H1 (cell line): ENCODE results near the gene PCDH9. TPM values are rescaled to one million over a fixed set of nuclear protein-coding genes. Genes with fewer than 3 reads are reported as not detected.

Experiments used
- CTCF ChIA-PET: fragments of 300-600 bp; sonication (Branson Sonifier 250); formaldehyde crosslinking; loops from one replicate; lab custom pipeline; 2021; ENCODE audit not compliant: partially characterized antibody; lab: Charles Lee
- POLR2A ChIA-PET: fragments of 300-600 bp; sonication (Branson Sonifier 250); formaldehyde crosslinking; loops from one replicate; lab custom pipeline; 2021; ENCODE audit warnings: inconsistent platforms; ENCODE audit not compliant: partially characterized antibody; lab: Charles Lee
- DNase-seq, 2 experiments: peaks; one replicate each; pipeline versions ENCODE4 v3.0.0 to v3.0.0-alpha.2; 2010 to 2022; ENCODE audit warnings: low spot score in 2 of 2, low read depth in 1 of 2, mixed read lengths in 1 of 2
- FAIRE-seq: peaks from 2 replicates; lab custom pipeline; 2011; peaks lifted over from hg19 to GRCh38; lab: Jason Lieb, UNC
- H2AFZ ChIP-seq: 2 replicates; pipeline ENCODE4 v1.8.1; 2012; ENCODE audit warnings: low read length, inconsistent platforms
- H2AK5ac ChIP-seq: 2 replicates; pipeline ENCODE4 v1.6.1; 2013; ENCODE audit warnings: low read depth, low read length
- H2BK120ac ChIP-seq: replicated peaks from 2 replicates; pipeline ENCODE3; 2013; ENCODE audit warnings: low read depth, low read length, inconsistent platforms
- H2BK12ac ChIP-seq: 2 replicates; pipeline ENCODE4 v1.6.1; 2013; ENCODE audit warnings: low read depth, low read length
- H2BK15ac ChIP-seq: 2 replicates; pipeline ENCODE4 v1.6.1; 2013; ENCODE audit warnings: low read length
- H2BK20ac ChIP-seq: 2 replicates; pipeline ENCODE4 v1.6.1; 2013; ENCODE audit warnings: low read length
- H2BK5ac ChIP-seq: 2 replicates; pipeline ENCODE4 v1.6.1; 2013; ENCODE audit warnings: low read depth, low read length
- H3K14ac ChIP-seq: 2 replicates; pipeline ENCODE4 v1.6.1; 2013; ENCODE audit warnings: inconsistent platforms; ENCODE audit not compliant: insufficient read length
- H3K18ac ChIP-seq: 2 replicates; pipeline ENCODE4 v1.6.1; 2013; ENCODE audit warnings: low read length; ENCODE audit errors: extremely low read depth
- H3K23ac ChIP-seq: 2 replicates; pipeline ENCODE4 v1.6.1; 2013; ENCODE audit warnings: inconsistent platforms; ENCODE audit not compliant: insufficient read length
- H3K23me2 ChIP-seq: 2 replicates; pipeline ENCODE4 v1.6.1; 2013; ENCODE audit warnings: low read depth, low read length
- H3K27ac ChIP-seq: 2 replicates; pipeline ENCODE4 v1.6.1; 2011; ENCODE audit warnings: low read depth, low read length, inconsistent platforms
- H3K27me3 ChIP-seq, 4 experiments: replicated peaks in 1 of 4; 1 replicate in 1 of 4; 2 replicates in 3 of 4; pipeline versions ENCODE4 v1.6.1 to v1.8.1; 2011 to 2013; ENCODE audit warnings: low read length in 3 of 4, mild to moderate bottlenecking in 3 of 4, inconsistent platforms in 2 of 4, mixed read lengths in 2 of 4, moderate library complexity in 1 of 4; ENCODE audit not compliant: control insufficient read depth in 3 of 4, insufficient read depth in 3 of 4; ENCODE audit errors: extremely low read depth in 1 of 4
- H3K36me3 ChIP-seq, 4 experiments: 2 replicates each; pipeline versions ENCODE4 v1.6.1 to v1.8.1; 2011 to 2013; ENCODE audit warnings: mild to moderate bottlenecking in 4 of 4, low read length in 3 of 4, moderate library complexity in 2 of 4, control low read depth in 1 of 4, inconsistent platforms in 1 of 4; ENCODE audit not compliant: insufficient read depth in 4 of 4, control insufficient read depth in 2 of 4
- H3K4ac ChIP-seq: replicated peaks from 2 replicates; pipeline ENCODE3; 2013; ENCODE audit warnings: low read length, low read depth, mixed read lengths, inconsistent platforms; ENCODE audit not compliant: insufficient read length
- H3K4me1 ChIP-seq, 4 experiments: replicated peaks in 1 of 4; 1 replicate in 1 of 4; 2 replicates in 3 of 4; pipeline versions ENCODE4 v1.6.1 to v1.8.1; 2011 to 2013; ENCODE audit warnings: low read length in 3 of 4, inconsistent platforms in 2 of 4, mixed read lengths in 1 of 4; ENCODE audit not compliant: insufficient read depth in 4 of 4, control insufficient read depth in 3 of 4
- H3K4me2 ChIP-seq, 2 experiments: 2 replicates each; pipeline versions ENCODE4 v1.6.1 to v1.8.1; 2011 to 2013; ENCODE audit warnings: low read depth in 2 of 2, low read length in 2 of 2, control low read depth in 1 of 2, inconsistent platforms in 1 of 2, mild to moderate bottlenecking in 1 of 2; ENCODE audit not compliant: insufficient read depth in 1 of 2
- H3K4me3 ChIP-seq, 4 experiments: fragments of 200-600, 300-600 bp in 1 of 4; sonication (generic), shearing (Covaris generic), sonication (Bioruptor Twin) in 1 of 4; 2 replicates each; pipeline versions ENCODE4 v1.5.1 to v1.8.1; 2011 to 2016; ENCODE audit warnings: low read length in 4 of 4, low read depth in 3 of 4, control low read depth in 2 of 4, inconsistent platforms in 2 of 4, mild to moderate bottlenecking in 2 of 4, mixed read lengths in 1 of 4, moderate library complexity in 1 of 4; ENCODE audit not compliant: insufficient read depth in 2 of 4; ENCODE audit errors: extremely low read depth in 1 of 4
- H3K56ac ChIP-seq: replicated peaks from 2 replicates; pipeline ENCODE3; 2013; ENCODE audit warnings: low read depth, mild to moderate bottlenecking, mixed read lengths, low read length, inconsistent platforms; ENCODE audit not compliant: insufficient read length
- H3K79me1 ChIP-seq: 2 replicates; pipeline ENCODE4 v1.6.1; 2013; ENCODE audit warnings: low read depth, low read length, control low read depth
- H3K79me2 ChIP-seq, 2 experiments: 2 replicates each; pipeline versions ENCODE4 v1.6.1 to v1.8.1; 2012 to 2013; ENCODE audit warnings: low read length in 2 of 2, mild to moderate bottlenecking in 2 of 2, inconsistent platforms in 1 of 2; ENCODE audit not compliant: insufficient read depth in 2 of 2, control insufficient read depth in 1 of 2
- H3K9ac ChIP-seq, 4 experiments: replicated peaks in 1 of 4; 1 replicate in 1 of 4; 2 replicates in 3 of 4; pipeline versions ENCODE4 v1.6.1 to v1.8.1; 2011 to 2013; ENCODE audit warnings: low read depth in 3 of 4, low read length in 3 of 4, control low read depth in 2 of 4, mild to moderate bottlenecking in 2 of 4, moderate library complexity in 2 of 4, inconsistent platforms in 1 of 4; ENCODE audit errors: extremely low read depth in 1 of 4
- H3K9me3 ChIP-seq, 2 experiments: 2 replicates each; pipeline versions ENCODE4 v1.6.1 to v1.8.1; 2012 to 2013; ENCODE audit warnings: mild to moderate bottlenecking in 2 of 2, moderate library complexity in 2 of 2, control low read depth in 1 of 2, inconsistent platforms in 1 of 2, low read depth in 1 of 2, low read length in 1 of 2, mixed read lengths in 1 of 2; ENCODE audit not compliant: insufficient read depth in 2 of 2
- H4K20me1 ChIP-seq, 2 experiments: replicated peaks in 1 of 2; 2 replicates each; pipeline versions ENCODE3 to v1.8.1; 2011 to 2013; ENCODE audit warnings: inconsistent platforms in 2 of 2, low read length in 2 of 2, mild to moderate bottlenecking in 1 of 2; ENCODE audit not compliant: insufficient read depth in 2 of 2, control insufficient read depth in 1 of 2
- H4K5ac ChIP-seq: 2 replicates; pipeline ENCODE4 v1.6.1; 2013; ENCODE audit warnings: low read length, low read depth, mixed read lengths, inconsistent platforms; ENCODE audit not compliant: insufficient read length
- H4K8ac ChIP-seq: 2 replicates; pipeline ENCODE4 v1.8.0; 2013; ENCODE audit warnings: mild to moderate bottlenecking, moderate library complexity, low read length, inconsistent platforms; ENCODE audit not compliant: insufficient read depth; ENCODE audit errors: extremely low read depth
- H4K91ac ChIP-seq: replicated peaks from 2 replicates; pipeline ENCODE3; 2013; ENCODE audit warnings: low read length, mixed read lengths, inconsistent platforms; ENCODE audit not compliant: insufficient read length
- ASH2L ChIP-seq: fragments of 200-600, 300-600 bp; sonication (generic); IDR thresholded peaks from one replicate; pipeline ENCODE4 v1.7.1; 2017; ENCODE audit warnings: low read length
- BCL11A ChIP-seq, 2 experiments: IDR thresholded peaks; one replicate each; pipeline ENCODE4 v1.6.1; 2011; ENCODE audit warnings: low read depth in 2 of 2, low read length in 2 of 2, mild to moderate bottlenecking in 2 of 2
- CTBP2 ChIP-seq: IDR thresholded peaks from 2 replicates; pipeline ENCODE4 v1.7.0; 2011; ENCODE audit warnings: borderline replicate concordance, mild to moderate bottlenecking, moderate library complexity, mixed read lengths, low read length; ENCODE audit not compliant: insufficient read depth, insufficient read length
- EP300 ChIP-seq, 2 experiments: IDR thresholded peaks; 1 replicate in 1 of 2; 2 replicates in 1 of 2; pipeline ENCODE4 v1.6.1; 2011 to 2012; ENCODE audit warnings: low read depth in 2 of 2, low read length in 2 of 2, mild to moderate bottlenecking in 2 of 2, borderline replicate concordance in 1 of 2, inconsistent platforms in 1 of 2, moderate library complexity in 1 of 2
- KDM5A ChIP-seq: fragments of 200-600 bp; IDR thresholded peaks from 2 replicates; pipeline ENCODE4 v1.7.1; 2012; ENCODE audit warnings: mild to moderate bottlenecking, low read length, inconsistent platforms, mixed read lengths
- NANOG ChIP-seq: IDR thresholded peaks from 2 replicates; pipeline ENCODE4 v1.6.1; 2011; ENCODE audit warnings: low read length, low read depth, mild to moderate bottlenecking, inconsistent platforms; ENCODE audit not compliant: insufficient read depth, poor library complexity, severe bottlenecking
- NRF1 ChIP-seq: IDR thresholded peaks from 2 replicates; pipeline ENCODE4 v1.6.1; 2011; ENCODE audit warnings: mild to moderate bottlenecking, low read depth, low read length, improper control_type of control experiment
- RBBP5 ChIP-seq: IDR thresholded peaks from 2 replicates; pipeline ENCODE4 v1.7.1; 2012; ENCODE audit warnings: low read depth, mild to moderate bottlenecking, inconsistent platforms, low read length, moderate library complexity, borderline replicate concordance
- TBP ChIP-seq: IDR thresholded peaks from 2 replicates; pipeline ENCODE4 v1.6.1; 2011; ENCODE audit warnings: low read depth, low read length, improper control_type of control experiment
- WGBS, 2 experiments: shearing (Covaris generic) in 1 of 2; methylation state at CpG; one replicate each; pipeline versions ENCODE4 v1.1.6 to v1.1.7; 2013 to 2015; ENCODE audit warnings: low lambda C conversion rate in 2 of 2, mixed read lengths in 2 of 2, inconsistent platforms in 1 of 2, low coverage in 1 of 2, missing lambda C conversion rate in 1 of 2; ENCODE audit not compliant: insufficient replicate concordance in 2 of 2, insufficient coverage in 1 of 2, insufficient read length in 1 of 2; ENCODE audit errors: extremely low coverage in 1 of 2, missing lambda C conversion rate in 1 of 2; 5-methylcytosine and 5-hydroxymethylcytosine counted together
- polyA plus RNA-seq, 7 experiments: library from polyadenylated mRNA; depleted of rRNA in 3 of 7; stranded (reverse) in 5 of 7; unstranded in 2 of 7; fragments of >200 nt in 5 of 7; fragments of 200-250 nt in 2 of 7; gene quantifications; 1 replicate in 5 of 7; 2 replicates in 1 of 7; 4 replicates in 1 of 7; pipeline versions ENCODE4 v1.2.1 to v1.2.3, GENCODE V29; 2011 to 2013; ENCODE audit warnings: missing spikeins in 2 of 7, mixed read lengths in 2 of 7
- total RNA-seq: library from RNA; stranded (reverse); fragmentation: NEBNext Ultra II Directional; extraction: Animal tissue kit (Norgen Biotek cat#: 25700); gene quantifications from 2 replicates; pipeline ENCODE4 v1.2.1, GENCODE V29; 2021
- TF ChIP-seq, protein P1 (sequence below): IDR thresholded peaks from 2 replicates; pipeline ENCODE4 v1.6.1; 2012; ENCODE audit warnings: low read length, inconsistent platforms

Gene PCDH9
- total and polyA plus RNA-seq, 2 of the 8 experiments (the other 6 are each of a cell fraction or from before 2014, with no cell fraction given), result 0.12 to 0.60 TPM

DNA sequence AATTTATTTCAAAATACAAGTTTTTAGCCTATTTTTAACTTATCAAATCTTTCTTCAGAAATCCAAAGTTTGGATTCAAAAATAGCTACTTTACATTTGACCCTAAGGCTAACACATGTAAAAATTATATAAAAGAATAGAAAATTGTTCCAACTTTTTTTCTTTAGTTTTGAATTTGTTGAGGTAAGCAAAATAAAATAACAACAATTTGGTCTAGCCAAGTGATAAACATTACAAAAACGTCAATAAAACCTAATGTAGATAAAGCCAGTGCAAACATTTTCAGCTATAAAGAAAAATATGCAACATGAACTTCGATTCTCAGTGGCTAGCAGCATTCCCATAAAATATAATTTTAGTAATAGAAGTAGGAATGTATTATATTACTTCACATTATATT, 400.3 kb downstream of the PCDH9 start:
- no peak overlapping the region for H3K14ac ChIP-seq
- H3K18ac ChIP-seq, result no peak overlapping the region
- H3K27ac ChIP-seq, result no peak overlapping the region
- H3K79me2 ChIP-seq, result no peaks in the 10 kb centered on the region
- no peaks in the 10 kb centered on the region for H3K23me2 ChIP-seq
- TF ChIP-seq, protein P1, sequence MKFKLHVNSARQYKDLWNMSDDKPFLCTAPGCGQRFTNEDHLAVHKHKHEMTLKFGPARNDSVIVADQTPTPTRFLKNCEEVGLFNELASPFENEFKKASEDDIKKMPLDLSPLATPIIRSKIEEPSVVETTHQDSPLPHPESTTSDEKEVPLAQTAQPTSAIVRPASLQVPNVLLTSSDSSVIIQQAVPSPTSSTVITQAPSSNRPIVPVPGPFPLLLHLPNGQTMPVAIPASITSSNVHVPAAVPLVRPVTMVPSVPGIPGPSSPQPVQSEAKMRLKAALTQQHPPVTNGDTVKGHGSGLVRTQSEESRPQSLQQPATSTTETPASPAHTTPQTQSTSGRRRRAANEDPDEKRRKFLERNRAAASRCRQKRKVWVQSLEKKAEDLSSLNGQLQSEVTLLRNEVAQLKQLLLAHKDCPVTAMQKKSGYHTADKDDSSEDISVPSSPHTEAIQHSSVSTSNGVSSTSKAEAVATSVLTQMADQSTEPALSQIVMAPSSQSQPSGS, result no peak
- TF ChIP-seq CTBP2 (no peak), NANOG (no peak), TBP (no peak), BCL11A (IDR thresholded peaks at IDR 0.05; ENCODE audit: low read depth in 2 of 2, low read length in 2 of 2) (no peak), EP300 (IDR thresholded peaks at IDR 0.05; ENCODE audit: borderline replicate concordance in 1 of 2, low read depth in 2 of 2, low read length in 2 of 2) (no peak), ASH2L (no peak), RBBP5 (no peak), NRF1 (no peak), KDM5A (no peak)
- no peak overlapping the region for H2BK15ac ChIP-seq
- H2BK120ac ChIP-seq, result no peak overlapping the region
- H2AFZ ChIP-seq, result no peak overlapping the region
- H3K56ac ChIP-seq, result no peak overlapping the region
- no peak overlapping the region for H2BK5ac ChIP-seq
- H3K4ac ChIP-seq, result no peak overlapping the region
- no peaks in the 10 kb centered on the region for H4K20me1 ChIP-seq
- no peak overlapping the region for H2BK20ac ChIP-seq
- H3K79me1 ChIP-seq, result no peaks in the 10 kb centered on the region
- WGBS, 2 experiments, result 92% methylated on average over 2 of the region's 2 CpGs; no CpG with 5 or more reads in 1 of the 2 experiments
- no peaks in the 10 kb centered on the region for H3K36me3 ChIP-seq
- no peak overlapping the region for H2BK12ac ChIP-seq
- H3K4me2 ChIP-seq, result no peak overlapping the region
- ChIA-PET CTCF (no interaction called here), POLR2A (no interaction called here)
- H3K4me1 ChIP-seq, result no peaks in the 10 kb centered on the region
- H3K23ac ChIP-seq, result no peak overlapping the region
- H4K8ac ChIP-seq, result no peak overlapping the region
- H3K9ac ChIP-seq, result no peak overlapping the region
- H4K5ac ChIP-seq, result no peak overlapping the region
- H2AK5ac ChIP-seq, result no peak overlapping the region
- H3K27me3 ChIP-seq, result no peaks in the 10 kb centered on the region
- no peaks in the 10 kb centered on the region for H3K9me3 ChIP-seq
- FAIRE-seq, result no peak
- H3K4me3 ChIP-seq, result no peak overlapping the region
- no peak overlapping the region for H4K91ac ChIP-seq
- DNase-seq, result no peak
